Activated CD8-positive, alpha-beta memory T cell treated with anti-CD3 and anti-CD28 coated beads for 24 hours (primary cell): ENCODE measurements around the gene PRRT1B.

Experiments used
- DNase-seq: peaks from one replicate; pipeline ENCODE4 v3.0.0-alpha.2; 2020

PRRT1B gene

GRCh38 chr9:131601683-131602181 is 56.4 kb downstream of the PRRT1B start:
- no peak for DNase-seq

GRCh38 chr9:131603199-131603598 is 57.9 kb downstream of the PRRT1B start:
- no peak for DNase-seq

GRCh38 chr9:131603711-131604439 is 58.6 kb downstream of the PRRT1B start:
- DNase-seq = no peak

- DNase-seq = no peak
Observed at GRCh38 chr9:131605770-131606590, 60.7 kb downstream of the PRRT1B start.

DNA sequence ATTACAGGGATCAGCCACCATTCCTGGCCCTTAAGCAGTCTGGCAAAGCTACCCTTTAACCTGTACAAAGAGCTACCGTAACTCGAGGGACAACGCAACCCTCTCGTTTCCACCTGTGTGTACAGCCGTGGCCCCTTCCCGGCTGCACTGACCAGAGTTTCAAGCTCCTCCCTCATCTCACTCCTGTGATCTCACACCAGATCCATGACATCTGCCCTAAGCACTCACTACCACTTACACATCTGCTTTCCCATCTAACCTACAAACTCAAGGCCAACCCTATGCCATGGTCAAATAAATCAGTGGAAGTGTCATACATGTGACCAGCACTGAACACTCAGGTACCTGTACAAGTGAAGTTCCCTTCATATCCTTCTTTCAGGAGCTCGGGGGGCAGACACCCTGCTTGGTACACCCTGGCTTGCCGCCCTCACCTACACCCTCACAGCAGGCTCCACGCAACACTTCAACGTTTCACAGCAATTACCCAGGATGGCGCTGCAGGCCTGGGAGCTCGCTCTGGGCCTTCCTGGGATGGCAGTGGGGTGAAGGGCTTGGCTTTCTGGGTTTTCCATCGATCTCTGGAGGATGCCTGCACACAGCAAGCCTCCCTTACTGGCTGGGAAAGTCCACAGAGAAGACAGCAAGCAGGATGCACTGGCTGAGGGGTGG is 61.7 kb downstream of the PRRT1B start:
- no peak for DNase-seq

DNA sequence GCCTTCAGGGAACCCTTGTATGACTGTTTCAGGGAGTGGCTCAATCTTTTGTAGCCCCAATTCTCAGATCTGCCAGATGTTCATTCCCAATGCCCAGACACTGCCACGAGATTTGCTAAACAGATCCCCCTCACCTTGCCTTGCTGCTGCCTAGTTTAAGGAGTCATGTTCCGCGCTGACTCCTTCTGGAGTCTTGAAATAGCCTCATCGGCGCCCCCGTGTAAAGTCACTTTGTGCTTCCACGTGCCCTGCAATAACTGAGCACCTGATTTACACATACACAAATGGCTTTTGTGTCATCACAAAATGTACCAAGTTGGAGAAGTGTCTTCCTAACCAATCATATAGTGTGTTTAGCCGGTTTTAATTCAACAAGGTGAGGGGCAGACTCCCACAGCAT is 62.3 kb downstream of the PRRT1B start:
- no peak for DNase-seq

DNA sequence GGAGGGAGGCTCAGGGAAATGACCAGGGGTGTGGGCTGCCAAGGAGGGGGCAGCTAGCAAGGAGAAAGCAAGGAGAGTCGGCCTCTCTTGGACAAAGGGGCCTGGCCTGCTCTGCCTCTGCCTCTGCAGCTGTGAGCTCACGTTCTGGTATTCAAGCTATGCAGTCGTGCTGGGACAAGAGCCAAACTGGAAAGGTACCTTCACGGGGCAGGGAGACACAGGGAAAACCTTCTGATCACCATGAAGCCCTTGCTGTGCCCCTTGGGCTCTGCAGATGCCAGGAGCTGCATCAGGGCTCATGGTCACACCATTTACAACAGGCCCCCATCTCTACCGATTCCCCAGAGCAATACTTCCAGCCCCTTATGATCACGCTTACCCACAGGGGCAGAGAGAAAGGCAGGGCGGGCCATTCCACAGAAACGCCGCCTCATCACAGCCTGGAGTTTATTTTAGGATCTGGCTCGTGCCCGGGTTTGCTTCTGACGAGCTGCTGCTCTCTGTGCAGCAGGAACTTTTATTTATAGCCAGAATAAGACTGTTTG is 63.2 kb downstream of the PRRT1B start:
- DNase-seq = no peak
